H9 (cell line): Measurements from ENCODE around the gene ANK3. TPM values are rescaled to one million over a fixed set of nuclear protein-coding genes. Genes with fewer than 3 reads are reported as not detected.

Source experiments
- DNase-seq: peaks from one replicate; pipeline ENCODE4 v3.0.0-alpha.2; 2017
- H2AFZ ChIP-seq: one replicate; pipeline ENCODE4 v1.6.1; 2013; ENCODE audit warnings: mild to moderate bottlenecking, low read length, control low read depth, moderate library complexity
- H2AK5ac ChIP-seq: 2 replicates; pipeline ENCODE4 v1.6.1; 2013; ENCODE audit warnings: low read length, control low read depth, mixed read lengths; ENCODE audit not compliant: insufficient read length
- H2BK120ac ChIP-seq: one replicate; pipeline ENCODE4 v1.6.1; 2013; ENCODE audit warnings: low read depth, mild to moderate bottlenecking, low read length, control low read depth, inconsistent platforms; ENCODE audit not compliant: poor library complexity, severe bottlenecking
- H2BK12ac ChIP-seq: 2 replicates; pipeline ENCODE4 v1.6.1; 2013; ENCODE audit warnings: low read length, control low read depth, mixed read lengths, low read depth; ENCODE audit not compliant: insufficient read length
- H2BK15ac ChIP-seq: 2 replicates; pipeline ENCODE4 v1.6.1; 2013; ENCODE audit warnings: low read depth, low read length, control low read depth
- H2BK20ac ChIP-seq: one replicate; pipeline ENCODE4 v1.6.1; 2013; ENCODE audit warnings: low read depth, mild to moderate bottlenecking, low read length, control low read depth, inconsistent platforms; ENCODE audit not compliant: poor library complexity, severe bottlenecking
- H2BK5ac ChIP-seq: 2 replicates; pipeline ENCODE4 v1.6.1; 2013; ENCODE audit warnings: low read length, control low read depth, mixed read lengths; ENCODE audit not compliant: insufficient read length
- H3K14ac ChIP-seq: 2 replicates; pipeline ENCODE4 v1.6.1; 2013; ENCODE audit warnings: low read length, control low read depth; ENCODE audit not compliant: insufficient read depth
- H3K18ac ChIP-seq: 2 replicates; pipeline ENCODE4 v1.6.1; 2013; ENCODE audit warnings: low read depth, mild to moderate bottlenecking, mixed read lengths, low read length, control low read depth; ENCODE audit not compliant: insufficient read length
- H3K23ac ChIP-seq: 2 replicates; pipeline ENCODE4 v1.6.1; 2013; ENCODE audit warnings: low read length, control low read depth, mixed read lengths, low read depth; ENCODE audit not compliant: insufficient read length
- H3K23me2 ChIP-seq: 2 replicates; pipeline ENCODE4 v1.6.1; 2013; ENCODE audit warnings: low read depth, mild to moderate bottlenecking, mixed read lengths, low read length, control low read depth; ENCODE audit not compliant: insufficient read length, poor library complexity, severe bottlenecking
- H3K27ac ChIP-seq: 2 replicates; pipeline ENCODE4 v1.5.1; 2013; ENCODE audit warnings: low read length, control low read depth, mixed read lengths, low read depth; ENCODE audit not compliant: insufficient read length
- H3K27me3 ChIP-seq: 2 replicates; pipeline ENCODE4 v1.6.1; 2013; ENCODE audit warnings: low read length, control low read depth, inconsistent platforms; ENCODE audit not compliant: insufficient read depth
- H3K4ac ChIP-seq: 2 replicates; pipeline ENCODE4 v1.6.1; 2013; ENCODE audit warnings: low read depth, mild to moderate bottlenecking, control low read depth, inconsistent platforms, low read length, moderate library complexity
- H3K4me1 ChIP-seq: 2 replicates; pipeline ENCODE4 v1.6.1; 2013; ENCODE audit warnings: low read length, control low read depth, inconsistent platforms; ENCODE audit not compliant: insufficient read depth
- H3K4me2 ChIP-seq: 2 replicates; pipeline ENCODE4 v1.6.1; 2013; ENCODE audit warnings: low read length, control low read depth, mixed read lengths; ENCODE audit not compliant: insufficient read length, insufficient read depth
- H3K56ac ChIP-seq: 2 replicates; pipeline ENCODE4 v1.6.1; 2013; ENCODE audit warnings: low read depth, mild to moderate bottlenecking, mixed read lengths, low read length, control low read depth; ENCODE audit not compliant: insufficient read length
- H3K79me1 ChIP-seq: 2 replicates; pipeline ENCODE4 v1.6.1; 2013; ENCODE audit warnings: low read depth, mild to moderate bottlenecking, moderate library complexity, low read length, control low read depth, inconsistent platforms; ENCODE audit not compliant: insufficient read depth, poor library complexity, severe bottlenecking
- H3K79me2 ChIP-seq: 2 replicates; pipeline ENCODE4 v1.6.1; 2013; ENCODE audit warnings: low read length, control low read depth, inconsistent platforms; ENCODE audit not compliant: insufficient read depth
- H3K9ac ChIP-seq: 2 replicates; pipeline ENCODE4 v1.6.1; 2013; ENCODE audit warnings: low read length, control low read depth, mixed read lengths; ENCODE audit not compliant: insufficient read length; ENCODE audit errors: extremely low read depth
- H3K9me3 ChIP-seq: one replicate; pipeline ENCODE4 v1.6.1; 2013; ENCODE audit warnings: low read depth, low read length, inconsistent platforms; ENCODE audit not compliant: control insufficient read depth
- H3T11ph ChIP-seq: one replicate; pipeline ENCODE4 v1.6.1; 2013; ENCODE audit warnings: mild to moderate bottlenecking, low read length, control low read depth, inconsistent platforms
- H4K20me1 ChIP-seq: one replicate; pipeline ENCODE4 v1.6.1; 2013; ENCODE audit not compliant: control insufficient read depth, insufficient read length, insufficient read depth
- H4K5ac ChIP-seq: 2 replicates; pipeline ENCODE4 v1.6.1; 2013; ENCODE audit warnings: low read depth, mild to moderate bottlenecking, mixed read lengths, low read length, control low read depth; ENCODE audit not compliant: insufficient read length
- H4K8ac ChIP-seq: replicated peaks from 2 replicates; pipeline ENCODE4 v1.6.1; 2013; ENCODE audit warnings: low read length, control low read depth, mixed read lengths, low read depth; ENCODE audit not compliant: insufficient read length
- H4K91ac ChIP-seq: 2 replicates; pipeline ENCODE4 v1.6.1; 2013; ENCODE audit warnings: low read depth, mild to moderate bottlenecking, moderate library complexity, mixed read lengths, low read length, control low read depth; ENCODE audit not compliant: insufficient read length
- H3K27ac Mint-ChIP-seq, 3 experiments: 2 replicates in 2 of 3; 3 replicates in 1 of 3; pipeline ENCODE4 v1.8.0; 2020 to 2021; ENCODE audit warnings: mixed read lengths in 3 of 3, mild to moderate bottlenecking in 1 of 3, moderate library complexity in 1 of 3
- H3K27me3 Mint-ChIP-seq: 2 replicates; pipeline ENCODE4 v1.8.0; 2021; ENCODE audit warnings: low read depth, mild to moderate bottlenecking, moderate library complexity, mixed read lengths
- H3K36me3 Mint-ChIP-seq, 3 experiments: 2 replicates in 2 of 3; 3 replicates in 1 of 3; pipeline ENCODE4 v1.8.0; 2020 to 2021; ENCODE audit warnings: low read depth in 3 of 3, mixed read lengths in 3 of 3; ENCODE audit not compliant: insufficient read depth in 1 of 3
- H3K4me1 Mint-ChIP-seq, 2 experiments: 2 replicates each; pipeline ENCODE4 v1.8.0; 2020; ENCODE audit warnings: mixed read lengths in 2 of 2
- H3K4me3 Mint-ChIP-seq, 2 experiments: 2 replicates in 1 of 2; 3 replicates in 1 of 2; pipeline ENCODE4 v1.8.0; 2020 to 2021; ENCODE audit warnings: mild to moderate bottlenecking in 2 of 2, mixed read lengths in 2 of 2, moderate library complexity in 1 of 2
- H3K9me3 Mint-ChIP-seq, 2 experiments: 2 replicates in 1 of 2; 3 replicates in 1 of 2; pipeline ENCODE4 v1.8.0; 2020; ENCODE audit warnings: mild to moderate bottlenecking in 2 of 2, mixed read lengths in 2 of 2, moderate library complexity in 1 of 2
- WGBS: extraction: QIAGEN DNeasy Blood & Tissue Kit; methylation state at CpG from one replicate; pipeline ENCODE4 v1.1.7; 2013; ENCODE audit warnings: missing lambda C conversion rate, low lambda C conversion rate, mixed read lengths; ENCODE audit not compliant: insufficient read length; ENCODE audit errors: extremely low coverage; 5-methylcytosine and 5-hydroxymethylcytosine counted together
- total RNA-seq: library from RNA; stranded (reverse); gene quantifications from 2 replicates; pipeline ENCODE4 v1.2.1, GENCODE V29; 2021
- TF ChIP-seq, protein P1 (sequence below): fragments of 200-600 bp; sonication (generic); conservative IDR thresholded peaks from 3 replicates; pipeline ENCODE4 v1.8.0; 2021; ENCODE audit warnings: antibody characterized with exemption, mild to moderate bottlenecking

The ANK3 gene
- total RNA-seq, 1 experiment from 2014 or later: 59.6 TPM

GRCh38 chr10:60346661-60347060, 43.0 kb downstream of the ANK3 start:
- Mint-ChIP-seq H3K9me3 (no peaks in the 10 kb centered on the region), H3K36me3 (no peaks in the 10 kb centered on the region), H3K4me3 (no peak overlapping the region), H3K27me3 (no peaks in the 10 kb centered on the region), H3K4me1 (peaks cover 22 to 36% of the 10 kb centered on the region in 2 experiments), H3K27ac (no peak overlapping the region)
- Histone ChIP-seq H2BK20ac (no peak overlapping the region), H4K91ac (no peak overlapping the region), H3K27me3 (no peaks in the 10 kb centered on the region), H4K20me1 (no peaks in the 10 kb centered on the region), H3K4me1 (no peaks in the 10 kb centered on the region), H2AFZ (no peak overlapping the region), H3K9ac (no peak overlapping the region), H3K79me2 (no peaks in the 10 kb centered on the region), H3K23me2 (no peaks in the 10 kb centered on the region), H3K4me2 (no peak overlapping the region), H4K5ac (no peak overlapping the region), H3T11ph (no peak overlapping the region), H3K56ac (no peak overlapping the region), H2BK12ac (no peak overlapping the region), H3K79me1 (no peaks in the 10 kb centered on the region), H2BK15ac (no peak overlapping the region), H3K9me3 (no peaks in the 10 kb centered on the region), H3K4ac (no peak overlapping the region), H2AK5ac (no peak overlapping the region), H2BK5ac (no peak overlapping the region), H3K18ac (no peak overlapping the region), H2BK120ac (no peak overlapping the region), H3K23ac (no peak overlapping the region), H4K8ac (no peak overlapping the region), H3K14ac (no peak overlapping the region), H3K27ac (no peak overlapping the region)
- WGBS: no CpG with 5 or more reads among the region's 1 CpG
- no peak for DNase-seq
- TF ChIP-seq, protein P1, sequence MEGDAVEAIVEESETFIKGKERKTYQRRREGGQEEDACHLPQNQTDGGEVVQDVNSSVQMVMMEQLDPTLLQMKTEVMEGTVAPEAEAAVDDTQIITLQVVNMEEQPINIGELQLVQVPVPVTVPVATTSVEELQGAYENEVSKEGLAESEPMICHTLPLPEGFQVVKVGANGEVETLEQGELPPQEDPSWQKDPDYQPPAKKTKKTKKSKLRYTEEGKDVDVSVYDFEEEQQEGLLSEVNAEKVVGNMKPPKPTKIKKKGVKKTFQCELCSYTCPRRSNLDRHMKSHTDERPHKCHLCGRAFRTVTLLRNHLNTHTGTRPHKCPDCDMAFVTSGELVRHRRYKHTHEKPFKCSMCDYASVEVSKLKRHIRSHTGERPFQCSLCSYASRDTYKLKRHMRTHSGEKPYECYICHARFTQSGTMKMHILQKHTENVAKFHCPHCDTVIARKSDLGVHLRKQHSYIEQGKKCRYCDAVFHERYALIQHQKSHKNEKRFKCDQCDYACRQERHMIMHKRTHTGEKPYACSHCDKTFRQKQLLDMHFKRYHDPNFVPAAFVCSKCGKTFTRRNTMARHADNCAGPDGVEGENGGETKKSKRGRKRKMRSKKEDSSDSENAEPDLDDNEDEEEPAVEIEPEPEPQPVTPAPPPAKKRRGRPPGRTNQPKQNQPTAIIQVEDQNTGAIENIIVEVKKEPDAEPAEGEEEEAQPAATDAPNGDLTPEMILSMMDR: no peak
